ENCODE measurements around the gene LTB. TPM values are rescaled to one million over a fixed set of nuclear protein-coding genes. Genes with fewer than 3 reads are reported as not detected.

Gene LTB
- total and polyA plus RNA-seq, 2 of the 13 experiments (the other 11 are each of a cell fraction or from before 2014, with no cell fraction given), result 0.09 to 0.22 TPM

DNA sequence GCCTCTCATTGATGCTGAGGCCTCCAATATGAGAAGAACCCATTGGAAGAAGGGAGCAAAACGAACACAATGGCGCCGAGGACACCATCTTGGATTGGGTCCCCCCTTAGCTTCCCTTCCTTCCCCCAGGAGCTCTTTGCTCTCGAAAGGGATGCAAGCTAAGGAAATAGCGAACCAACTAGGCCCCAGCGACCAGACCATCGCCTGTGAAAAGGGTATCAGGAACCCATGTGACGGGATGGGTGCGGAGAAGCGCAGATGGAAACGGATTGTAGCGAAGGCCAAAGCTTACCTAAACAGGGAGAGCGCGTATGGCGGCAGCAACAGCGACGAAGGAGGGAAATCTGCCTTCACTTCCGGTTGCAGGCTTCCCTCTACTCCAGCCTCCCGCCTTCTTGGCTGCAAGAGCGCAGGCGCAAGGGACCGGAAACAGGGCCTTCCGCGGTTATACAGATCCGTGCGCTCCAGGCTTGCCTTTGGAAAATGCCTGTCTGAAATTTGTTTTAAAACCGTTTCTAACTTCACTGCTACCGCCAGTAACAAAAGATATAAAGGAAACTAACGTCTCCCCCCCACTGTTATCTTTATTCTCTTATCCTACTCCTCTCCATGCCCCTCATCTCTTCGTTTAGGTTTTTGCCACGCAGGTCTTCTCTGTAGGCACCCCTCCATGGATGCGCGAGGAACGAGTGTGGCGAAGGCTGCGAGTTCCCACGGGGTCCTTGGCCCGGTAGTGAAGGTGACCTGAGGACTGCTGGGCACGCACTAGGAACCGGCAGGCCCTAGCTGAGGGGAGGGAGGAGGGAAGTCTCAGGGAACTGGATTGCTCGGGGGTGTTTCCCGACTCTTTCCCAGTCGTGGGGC is 40.3 kb downstream of the LTB start, which contains the start of gene DDX39B (continued):
- TF ChIP-seq PAX8 (CRISPR knock-in tag; IDR thresholded peaks at IDR 0.05; ENCODE audit: borderline replicate concordance), result no peak; the same call in 1 of the 2 replicates
- TF ChIP-seq ZHX2 (IDR thresholded peaks at IDR 0.05; ENCODE audit: low read depth), result peak; percentile 85
- TF ChIP-seq ZHX2 (CRISPR knock-in tag; IDR thresholded peaks at IDR 0.05; ENCODE audit: borderline replicate concordance), result peak; percentile 96; the same call in 1 of the 2 replicates
- no peak for TF ChIP-seq NFE2L2 (IDR thresholded peaks at IDR 0.05; ENCODE audit: low read length)
- TF ChIP-seq THAP8 (CRISPR knock-in tag; IDR thresholded peaks at IDR 0.05; ENCODE audit: borderline replicate concordance), result no peak; the same call in 1 of the 2 replicates
- TF ChIP-seq ISX (CRISPR knock-in tag; conservative IDR thresholded peaks at IDR 0.05), result peak; percentile 77
- TF ChIP-seq ZNF672 (CRISPR knock-in tag; IDR thresholded peaks at IDR 0.05), result no peak
- TF ChIP-seq IRF9 (CRISPR knock-in tag; IDR thresholded peaks at IDR 0.05; ENCODE audit: borderline replicate concordance), result peak; percentile 93; the same call in 1 of the 2 replicates
- 0 out of 2 replicates have a peak, but pooled peaks have one; percentile 2 for TF ChIP-seq ZNF7 (CRISPR knock-in tag; IDR thresholded peaks at IDR 0.05)
- peak; percentile 96 for TF ChIP-seq ZNF547 (CRISPR knock-in tag; IDR thresholded peaks at IDR 0.05)
- TF ChIP-seq THAP11 (CRISPR knock-in tag; IDR thresholded peaks at IDR 0.05), result peak; percentile 93
- TF ChIP-seq MZF1 (CRISPR knock-in tag; IDR thresholded peaks at IDR 0.05; ENCODE audit: borderline replicate concordance), result 0 out of 2 replicates have a peak, but pooled peaks have one; percentile 38
- no peak for TF ChIP-seq ZNF326 (CRISPR knock-in tag; IDR thresholded peaks at IDR 0.05; ENCODE audit: borderline replicate concordance)
- peak; percentile 97; the same call in 1 of the 2 replicates for TF ChIP-seq ZNF430 (CRISPR knock-in tag; IDR thresholded peaks at IDR 0.05)
- TF ChIP-seq PHF20 (CRISPR knock-in tag; IDR thresholded peaks at IDR 0.05), result peak; percentile 89
- TF ChIP-seq FOXO1 (CRISPR knock-in tag; IDR thresholded peaks at IDR 0.05), result peak; percentile 53; the same call in 1 of the 2 replicates
- 0 out of 2 replicates have a peak, but pooled peaks have one; percentile 13 for TF ChIP-seq ZNF124 (CRISPR knock-in tag; IDR thresholded peaks at IDR 0.05)
- peak; percentile 98 for TF ChIP-seq ESRRA (CRISPR knock-in tag; IDR thresholded peaks at IDR 0.05; ENCODE audit: low read depth)
- TF ChIP-seq JUN (CRISPR knock-in tag; IDR thresholded peaks at IDR 0.05), result no peak
- peak; percentile 83; the same call in 1 of the 2 replicates for TF ChIP-seq ZBTB7A (CRISPR knock-in tag; IDR thresholded peaks at IDR 0.05)
